ENCODE data around the gene HOXA3.

The HOXA3 gene

GRCh38 chr7:27149842-27150567, 2.4 kb downstream of the HOXA3 start:
- TF ChIP-seq, protein P1, sequence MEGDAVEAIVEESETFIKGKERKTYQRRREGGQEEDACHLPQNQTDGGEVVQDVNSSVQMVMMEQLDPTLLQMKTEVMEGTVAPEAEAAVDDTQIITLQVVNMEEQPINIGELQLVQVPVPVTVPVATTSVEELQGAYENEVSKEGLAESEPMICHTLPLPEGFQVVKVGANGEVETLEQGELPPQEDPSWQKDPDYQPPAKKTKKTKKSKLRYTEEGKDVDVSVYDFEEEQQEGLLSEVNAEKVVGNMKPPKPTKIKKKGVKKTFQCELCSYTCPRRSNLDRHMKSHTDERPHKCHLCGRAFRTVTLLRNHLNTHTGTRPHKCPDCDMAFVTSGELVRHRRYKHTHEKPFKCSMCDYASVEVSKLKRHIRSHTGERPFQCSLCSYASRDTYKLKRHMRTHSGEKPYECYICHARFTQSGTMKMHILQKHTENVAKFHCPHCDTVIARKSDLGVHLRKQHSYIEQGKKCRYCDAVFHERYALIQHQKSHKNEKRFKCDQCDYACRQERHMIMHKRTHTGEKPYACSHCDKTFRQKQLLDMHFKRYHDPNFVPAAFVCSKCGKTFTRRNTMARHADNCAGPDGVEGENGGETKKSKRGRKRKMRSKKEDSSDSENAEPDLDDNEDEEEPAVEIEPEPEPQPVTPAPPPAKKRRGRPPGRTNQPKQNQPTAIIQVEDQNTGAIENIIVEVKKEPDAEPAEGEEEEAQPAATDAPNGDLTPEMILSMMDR (IDR thresholded peaks at IDR 0.05; ENCODE audit: low read depth, low read length) = no peak
- no peak for DNase-seq (ENCODE audit: low read depth in 2 of 2)
- peak overlapping the region in 1 of 2 donors; percentile 11 for H3K4me3 ChIP-seq (replicated peaks in 1 of 2; ENCODE audit: low read depth in 2 of 2, low read length in 2 of 2)

GRCh38 chr7:27148756-27149641, 3.4 kb downstream of the HOXA3 start:
- H3K4me3 ChIP-seq (replicated peaks in 1 of 2; ENCODE audit: low read depth in 2 of 2, low read length in 2 of 2) = no peak overlapping the region
- TF ChIP-seq, protein P1 (IDR thresholded peaks at IDR 0.05; ENCODE audit: low read depth, low read length) = no peak
- no peak for DNase-seq (ENCODE audit: low read depth in 2 of 2)

GRCh38 chr7:27148031-27148755, 4.2 kb downstream of the HOXA3 start:
- H3K4me3 ChIP-seq (replicated peaks in 1 of 2; ENCODE audit: low read depth in 2 of 2, low read length in 2 of 2) = no peak overlapping the region
- TF ChIP-seq, protein P1 (IDR thresholded peaks at IDR 0.05; ENCODE audit: low read depth, low read length) = no peak
- no peak for DNase-seq (ENCODE audit: low read depth in 2 of 2)

- TF ChIP-seq, protein P1 (IDR thresholded peaks at IDR 0.05; ENCODE audit: low read depth, low read length) = no peak
- DNase-seq (ENCODE audit: low read depth in 2 of 2) = no peak
- H3K4me3 ChIP-seq (replicated peaks in 1 of 2; ENCODE audit: low read depth in 2 of 2, low read length in 2 of 2) = no peak within 1 kb of the TSS
Measured at GRCh38 chr7:27147199-27148030, 5.0 kb downstream of the HOXA3 start, which contains the start of gene HOXA6. Gene HOXA6, minus strand, starts transcription at chr7:27147774. Its CDS starts 25 bp downstream, at chr7:27147749.

DNA sequence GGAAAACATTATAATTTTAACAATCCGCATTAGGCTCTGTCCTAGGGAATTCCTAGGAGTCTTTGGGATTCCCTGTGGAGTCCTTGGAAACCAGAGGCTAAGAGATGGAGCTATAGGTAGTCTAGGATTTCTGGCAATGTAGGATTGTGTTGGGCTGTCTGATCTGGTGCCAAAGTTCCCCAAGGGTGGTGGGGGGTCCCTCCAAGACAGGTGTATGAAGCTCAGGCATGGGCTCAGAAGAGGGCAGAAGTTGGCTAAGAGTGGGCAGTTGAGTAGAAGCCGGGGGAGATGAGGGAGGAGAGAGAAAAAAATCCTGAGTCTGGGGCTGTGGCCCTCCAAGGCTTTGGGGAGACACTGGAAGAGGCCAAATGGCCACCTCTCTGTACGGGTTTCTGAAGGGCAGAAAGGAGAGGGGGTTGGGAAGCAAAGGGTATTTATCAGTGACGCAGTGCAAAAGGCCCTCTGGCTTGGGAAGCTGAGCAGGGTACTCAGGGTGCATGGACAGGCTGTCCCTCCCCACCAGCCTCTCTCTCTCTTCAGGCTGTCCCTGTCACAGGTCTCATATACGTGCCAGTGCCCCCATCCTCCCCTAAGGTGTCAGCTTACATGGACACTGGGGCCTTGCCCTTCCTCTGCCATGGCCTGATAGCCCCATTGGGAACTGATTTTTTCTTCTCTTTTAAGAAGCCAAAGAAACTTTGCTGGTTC, 5.7 kb downstream of the HOXA3 start:
- TF ChIP-seq, protein P1 (IDR thresholded peaks at IDR 0.05; ENCODE audit: low read depth, low read length) = no peak
- H3K4me3 ChIP-seq (replicated peaks in 1 of 2; ENCODE audit: low read depth in 2 of 2, low read length in 2 of 2) = no peak overlapping the region
- DNase-seq (ENCODE audit: low read depth in 2 of 2) = no peak
